Fibroblast of skin of right biceps (primary cell): ENCODE data around the gene RNASEH1.

Experiments
- DNase-seq: peaks from one replicate; pipeline ENCODE4 v3.0.0-alpha.2; 2013

The RNASEH1 gene

DNA sequence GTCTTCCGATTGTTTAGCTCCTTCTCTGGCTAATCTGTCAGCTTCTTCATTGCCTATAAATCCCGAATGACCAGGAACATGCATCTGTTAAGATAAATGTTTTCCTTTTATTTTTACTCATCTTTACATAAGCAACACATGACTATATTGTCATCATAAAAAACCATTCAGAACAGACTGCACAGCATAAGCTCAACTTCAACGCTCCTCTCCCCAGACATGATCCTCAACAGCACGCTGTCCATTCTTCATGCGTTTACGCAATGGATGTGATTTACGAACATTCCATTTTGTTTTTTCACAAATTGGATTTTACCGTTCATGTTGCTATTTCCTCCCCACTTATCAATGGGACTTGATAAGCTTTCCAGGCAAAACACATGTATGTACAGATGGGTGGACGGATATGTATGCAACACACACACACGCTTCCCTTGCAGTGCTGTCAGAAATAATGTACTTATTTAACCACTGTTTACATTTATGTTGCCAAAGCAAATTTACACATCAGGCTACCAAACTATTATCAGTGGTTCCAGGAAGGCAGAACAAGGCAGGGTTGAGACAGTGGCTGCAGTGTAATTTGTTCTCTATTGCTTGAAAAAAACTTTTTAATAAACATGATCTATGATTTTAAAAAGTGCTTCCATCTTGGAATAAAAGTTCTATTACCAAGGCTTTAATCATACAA, 12.2 kb downstream of the RNASEH1 start:
- DNase-seq: no peak

GRCh38 chr2:3543023-3543683, 15.0 kb downstream of the RNASEH1 start:
- no peak for DNase-seq

GRCh38 chr2:3542107-3542506, 16.0 kb downstream of the RNASEH1 start:
- no peak for DNase-seq

DNA sequence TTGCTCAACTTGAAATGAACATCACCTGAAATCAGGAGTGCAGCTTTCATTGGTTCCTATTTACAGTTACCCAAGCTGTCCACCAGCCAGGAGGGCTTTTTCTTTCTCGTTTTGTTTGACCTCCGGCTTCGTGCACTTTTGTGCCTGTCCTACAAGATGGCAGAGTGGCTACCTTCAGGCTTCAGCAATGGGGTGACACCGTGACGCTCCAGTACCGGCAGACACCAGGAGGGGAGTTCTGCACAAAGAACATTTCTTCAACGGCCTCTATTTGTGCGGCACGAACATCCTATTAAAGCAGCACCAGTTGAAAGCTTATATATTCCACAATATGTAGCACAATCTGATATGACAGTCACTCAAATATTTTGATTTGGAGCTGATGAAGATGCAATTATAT, 18.3 kb downstream of the RNASEH1 start:
- no peak for DNase-seq

GRCh38 chr2:3536682-3537632, 21.2 kb downstream of the RNASEH1 start:
- peak; percentile 64 for DNase-seq

DNA sequence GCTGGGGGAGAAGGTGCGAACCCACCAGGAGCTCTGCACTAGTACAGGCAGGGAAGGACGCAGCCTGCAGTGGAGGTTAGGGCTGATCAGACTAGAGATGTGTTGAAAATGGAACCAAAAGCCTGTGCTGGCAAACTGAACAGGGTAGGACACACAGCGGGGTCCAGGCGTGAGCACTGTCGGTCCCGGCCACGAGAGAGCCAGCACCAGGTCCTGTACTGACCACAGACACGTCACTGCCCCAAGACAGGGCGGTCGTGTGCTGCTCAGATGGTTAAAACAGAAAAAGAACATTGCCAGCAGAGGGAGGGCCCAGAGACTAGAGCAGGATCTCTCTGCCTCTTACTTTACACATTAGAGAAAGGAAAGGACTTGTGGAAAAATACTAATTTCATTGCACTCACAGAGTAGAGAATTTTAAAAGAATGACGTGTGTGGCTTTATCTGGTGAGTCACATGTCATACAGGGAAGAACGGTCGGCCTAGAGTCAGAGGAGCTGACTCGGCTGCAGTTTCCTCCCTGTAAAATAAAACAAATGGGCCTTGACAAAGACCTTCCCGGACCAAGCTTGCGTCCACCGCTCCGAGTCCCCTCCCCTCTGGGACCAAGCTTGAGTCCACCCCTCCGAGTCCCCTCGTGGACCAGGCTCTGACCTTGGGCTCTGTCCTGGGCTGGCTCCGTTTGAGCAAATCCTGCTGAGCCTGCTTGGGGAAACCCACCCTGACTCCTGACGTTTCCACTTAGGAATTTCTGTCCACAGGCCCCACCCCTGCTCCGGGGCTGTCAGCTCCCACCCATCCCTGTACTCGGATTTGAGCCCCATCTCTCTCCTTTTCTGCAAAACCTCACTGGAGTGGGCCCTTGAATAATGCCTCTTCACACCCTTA, 22.1 kb downstream of the RNASEH1 start:
- DNase-seq: peak; percentile 92

GRCh38 chr2:3535467-3535793, 22.7 kb downstream of the RNASEH1 start:
- DNase-seq: no peak

- DNase-seq: no peak
These were observed 23.8 kb downstream of the RNASEH1 start for GRCh38 chr2:3534251-3534814.

DNA sequence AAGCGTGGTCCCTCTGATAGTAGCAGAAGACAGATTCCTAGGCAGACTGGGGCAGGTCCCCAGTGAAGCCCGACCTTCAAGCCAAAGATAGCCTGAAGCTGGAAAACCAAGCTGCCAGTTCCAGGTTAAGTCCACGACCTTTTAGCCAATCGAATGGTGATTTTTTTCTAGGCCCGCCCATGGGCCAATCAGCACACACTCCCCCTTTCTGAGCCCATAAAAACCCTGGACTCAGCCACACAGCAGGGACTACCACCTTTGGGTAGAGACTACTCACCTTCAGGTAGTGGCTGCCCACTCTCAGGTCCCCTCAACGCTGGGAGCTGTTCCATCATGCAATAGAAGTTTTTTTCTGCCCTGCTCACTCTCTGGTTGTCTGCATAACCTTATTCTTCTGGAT, 24.3 kb downstream of the RNASEH1 start:
- DNase-seq: no peak

- no peak for DNase-seq
These were observed 25.2 kb downstream of the RNASEH1 start for GRCh38 chr2:3532941-3533340.

- DNase-seq: no peak
These were observed 28.7 kb downstream of the RNASEH1 start for GRCh38 chr2:3529316-3530025.

GRCh38 chr2:3527886-3528785, 30.0 kb downstream of the RNASEH1 start:
- no peak for DNase-seq

DNA sequence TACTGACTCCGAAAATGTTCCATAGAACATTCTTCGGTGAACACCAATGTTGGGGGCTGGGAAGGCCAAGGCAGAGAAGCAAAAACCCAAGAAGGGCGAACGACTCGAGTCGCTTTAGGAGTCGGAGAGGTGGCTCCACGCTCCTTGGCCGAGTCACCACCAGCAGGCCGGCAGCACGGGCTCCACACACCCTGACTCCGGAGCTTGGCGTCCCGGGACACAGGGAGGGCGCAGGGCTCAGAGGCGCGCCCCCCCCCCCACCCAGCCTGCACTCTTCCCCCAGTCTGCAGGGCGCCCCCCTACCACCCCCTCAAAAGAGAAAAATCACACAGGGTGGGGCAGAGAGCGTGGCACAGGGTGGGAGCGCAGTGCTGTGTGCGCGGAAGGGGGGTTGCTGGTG, 31.3 kb downstream of the RNASEH1 start:
- no peak for DNase-seq

DNA sequence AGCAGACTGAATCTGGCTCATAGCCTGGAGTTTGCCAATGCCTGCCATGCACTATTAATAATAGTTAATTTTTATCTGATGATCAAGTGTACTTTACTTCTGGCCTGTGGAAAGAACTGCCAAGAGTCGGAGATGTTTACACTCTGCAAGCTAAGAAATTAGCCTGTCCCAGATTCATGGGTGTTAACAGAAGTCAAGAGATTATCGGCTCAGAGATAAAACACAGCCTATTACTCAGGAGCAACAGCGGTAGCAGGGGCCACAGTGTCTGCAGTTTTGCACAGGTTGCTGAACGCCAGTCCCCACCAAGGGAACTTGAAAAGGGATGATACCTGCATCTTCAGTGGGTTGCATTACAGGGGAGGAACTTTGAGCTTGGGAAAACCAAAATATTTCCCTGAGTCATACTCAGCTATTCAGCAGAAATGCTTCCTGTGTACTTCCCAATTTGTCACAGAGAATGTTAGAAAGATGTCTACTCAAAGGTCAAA, 34.5 kb downstream of the RNASEH1 start:
- DNase-seq: peak; percentile 57

DNA sequence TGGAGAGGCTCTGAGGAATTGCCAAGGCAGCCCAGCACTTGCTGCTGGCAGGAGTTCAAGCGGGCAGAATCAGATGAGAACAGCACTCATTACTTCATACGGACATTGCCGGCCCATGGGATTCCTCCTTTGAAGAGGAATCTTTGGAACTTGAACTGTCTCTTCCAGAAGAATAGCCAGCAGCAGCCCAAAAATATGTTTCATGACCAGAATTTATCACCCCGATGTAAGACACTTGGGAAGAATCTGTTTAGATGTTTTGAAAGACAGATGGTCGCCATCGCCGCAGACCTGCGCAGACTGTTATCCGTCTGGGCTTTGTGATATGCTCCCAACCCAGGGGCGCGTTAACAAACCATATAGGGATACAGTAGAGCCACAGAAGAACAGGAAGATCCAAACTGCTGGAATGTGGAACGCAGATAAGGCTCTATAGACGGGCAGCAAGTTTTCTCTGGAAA, 35.1 kb downstream of the RNASEH1 start:
- peak; percentile 40 for DNase-seq

- DNase-seq: no peak
These were observed 37.5 kb downstream of the RNASEH1 start for GRCh38 chr2:3520591-3520990.

- peak; percentile 80 for DNase-seq
These were observed 38.6 kb downstream of the RNASEH1 start, which contains the start of gene ADI1 for GRCh38 chr2:3519255-3520205. ADI1 (minus strand) TSS chr2:3519531; CDS start chr2:3519487, 44 bp downstream.

GRCh38 chr2:3518496-3519254, 39.5 kb downstream of the RNASEH1 start:
- DNase-seq: peak; percentile 96
